Measurements from ENCODE around the gene CNIH4. TPM values are rescaled to one million over a fixed set of nuclear protein-coding genes. Genes with fewer than 3 reads are reported as not detected.
A peak's percentile ranks its signal among the peaks of the same experiment; 100 is the strongest.

CNIH4 gene
- total RNA-seq, 1 donor from 2014 or later: 68.0 TPM

DNA sequence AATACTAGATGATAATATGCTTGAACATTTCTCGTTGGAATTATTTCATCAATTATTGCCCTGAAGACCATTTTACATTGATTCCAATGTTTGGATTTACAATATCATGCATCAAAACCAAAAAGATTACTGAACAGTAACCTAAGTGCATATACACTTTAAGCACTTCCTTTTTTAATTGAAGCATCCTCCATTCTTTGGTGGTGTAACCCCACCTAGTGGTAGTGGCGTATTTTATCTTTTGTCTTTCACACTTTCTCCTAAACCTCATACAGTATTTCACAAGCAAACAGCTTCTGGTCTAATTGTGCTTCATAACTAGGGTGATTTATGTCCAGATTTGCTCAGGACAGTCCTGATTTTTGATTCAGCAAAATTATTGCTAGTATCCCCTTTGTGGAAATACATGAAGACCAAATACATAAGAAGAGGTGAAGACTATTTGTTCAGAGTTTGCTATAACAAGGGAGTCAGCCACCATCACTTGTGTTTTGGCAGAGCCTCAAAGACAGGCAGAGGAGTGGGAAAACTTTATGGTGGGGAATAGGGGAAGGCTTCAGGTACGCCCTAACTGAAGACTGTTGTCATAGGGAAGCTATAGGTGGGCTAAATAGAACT lies 23.3 kb upstream of the CNIH4 start:
- FAIRE-seq (no peak), DNase-seq (ENCODE audit: low read depth) (no peak)
- Mint-ChIP-seq H3K27ac (ENCODE audit: unreplicated experiment) (peak overlapping the region; percentile 22), H3K36me3 (ENCODE audit: low read depth, unreplicated experiment) (no peaks in the 10 kb centered on the region), H3K4me1 (ENCODE audit: low read depth, unreplicated experiment) (peaks cover 8% of the 10 kb centered on the region), H3K27me3 (ENCODE audit: low read depth, unreplicated experiment) (no peaks in the 10 kb centered on the region), H3K9me3 (ENCODE audit: unreplicated experiment) (no peaks in the 10 kb centered on the region), H3K4me3 (ENCODE audit: unreplicated experiment) (no peak overlapping the region)
- H3K4me3 ChIP-seq (ENCODE audit: insufficient read depth, low read depth, low read length): no peak overlapping the region
- H3K9me3 ChIP-seq (ENCODE audit: insufficient read depth, low read depth, low read length): no peaks in the 10 kb centered on the region
- peak overlapping the region; percentile 56 for H3K4me2 ChIP-seq (ENCODE audit: low read length)
- no peak overlapping the region for H2AFZ ChIP-seq (ENCODE audit: low read depth, low read length)
- TF ChIP-seq EZH2 (IDR thresholded peaks at IDR 0.05; ENCODE audit: insufficient read depth, low read length): no peak
- TF ChIP-seq, protein P1, sequence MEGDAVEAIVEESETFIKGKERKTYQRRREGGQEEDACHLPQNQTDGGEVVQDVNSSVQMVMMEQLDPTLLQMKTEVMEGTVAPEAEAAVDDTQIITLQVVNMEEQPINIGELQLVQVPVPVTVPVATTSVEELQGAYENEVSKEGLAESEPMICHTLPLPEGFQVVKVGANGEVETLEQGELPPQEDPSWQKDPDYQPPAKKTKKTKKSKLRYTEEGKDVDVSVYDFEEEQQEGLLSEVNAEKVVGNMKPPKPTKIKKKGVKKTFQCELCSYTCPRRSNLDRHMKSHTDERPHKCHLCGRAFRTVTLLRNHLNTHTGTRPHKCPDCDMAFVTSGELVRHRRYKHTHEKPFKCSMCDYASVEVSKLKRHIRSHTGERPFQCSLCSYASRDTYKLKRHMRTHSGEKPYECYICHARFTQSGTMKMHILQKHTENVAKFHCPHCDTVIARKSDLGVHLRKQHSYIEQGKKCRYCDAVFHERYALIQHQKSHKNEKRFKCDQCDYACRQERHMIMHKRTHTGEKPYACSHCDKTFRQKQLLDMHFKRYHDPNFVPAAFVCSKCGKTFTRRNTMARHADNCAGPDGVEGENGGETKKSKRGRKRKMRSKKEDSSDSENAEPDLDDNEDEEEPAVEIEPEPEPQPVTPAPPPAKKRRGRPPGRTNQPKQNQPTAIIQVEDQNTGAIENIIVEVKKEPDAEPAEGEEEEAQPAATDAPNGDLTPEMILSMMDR (IDR thresholded peaks at IDR 0.05; ENCODE audit: insufficient read depth, low read depth, low read length): peak; percentile 74
- no peaks in the 10 kb centered on the region for H4K20me1 ChIP-seq (ENCODE audit: insufficient read depth, low read length)
- H3K9ac ChIP-seq (ENCODE audit: low read length): peak overlapping the region; percentile 45
- peaks cover 16% of the 10 kb centered on the region for H3K79me2 ChIP-seq (ENCODE audit: insufficient read depth, low read length)
- no peaks in the 10 kb centered on the region for H3K27me3 ChIP-seq (ENCODE audit: insufficient read depth, low read length)
- no peaks in the 10 kb centered on the region for H3K36me3 ChIP-seq (ENCODE audit: insufficient read depth, low read length)
- peak overlapping the region; percentile 18 for H3K27ac ChIP-seq (ENCODE audit: low read depth, low read length)
- H3K4me1 ChIP-seq (ENCODE audit: insufficient read depth, low read length): peaks cover 15% of the 10 kb centered on the region

DNA sequence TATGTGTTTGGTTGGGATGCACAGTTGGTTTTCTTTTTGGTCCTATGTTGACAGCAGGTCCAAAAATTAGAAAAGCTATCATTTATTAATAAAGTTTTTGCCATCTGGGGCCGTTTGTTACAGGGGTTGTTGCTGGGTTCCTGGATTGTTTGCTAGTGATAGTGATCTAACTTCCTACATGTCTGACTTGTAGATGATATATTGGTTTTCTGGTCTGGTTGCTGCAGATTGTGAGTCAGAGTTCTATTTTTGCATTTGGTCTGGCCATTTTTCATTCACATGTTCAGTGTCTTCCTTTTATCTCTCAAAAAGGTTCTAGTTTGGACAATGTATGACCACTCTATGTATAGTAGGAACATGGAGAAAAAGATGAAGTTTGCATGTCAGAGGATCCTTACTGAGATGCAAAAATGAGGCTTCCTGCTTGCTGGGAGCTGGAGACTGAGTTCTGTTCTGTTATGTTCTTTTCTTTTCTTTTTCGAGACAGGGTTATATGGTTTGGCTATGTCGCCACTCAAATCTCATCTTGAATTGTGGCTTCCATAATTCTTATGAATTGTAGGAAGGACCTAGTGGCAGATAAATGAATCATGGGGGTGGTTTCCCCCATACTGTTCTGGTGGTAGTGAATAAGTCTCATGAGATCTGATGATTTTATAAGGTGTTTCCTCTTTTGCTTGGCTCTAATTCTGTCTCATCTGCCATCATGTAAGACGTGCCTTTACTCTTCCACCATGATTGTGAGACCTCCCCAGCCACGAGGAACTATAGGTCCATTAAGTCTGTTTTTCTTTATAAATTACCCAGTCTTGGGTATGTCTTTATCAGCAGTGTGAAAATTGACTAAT lies 22.5 kb upstream of the CNIH4 start:
- H3K79me2 ChIP-seq (ENCODE audit: insufficient read depth, low read length): peaks cover 8% of the 10 kb centered on the region
- H3K4me2 ChIP-seq (ENCODE audit: low read length): peak overlapping the region; percentile 56
- no peak overlapping the region for H2AFZ ChIP-seq (ENCODE audit: low read depth, low read length)
- Mint-ChIP-seq H3K9me3 (ENCODE audit: unreplicated experiment) (no peaks in the 10 kb centered on the region), H3K4me3 (ENCODE audit: unreplicated experiment) (no peak overlapping the region), H3K27ac (ENCODE audit: unreplicated experiment) (peak overlapping the region; percentile 22), H3K36me3 (ENCODE audit: low read depth, unreplicated experiment) (no peaks in the 10 kb centered on the region), H3K27me3 (ENCODE audit: low read depth, unreplicated experiment) (no peaks in the 10 kb centered on the region), H3K4me1 (ENCODE audit: low read depth, unreplicated experiment) (peaks cover 6% of the 10 kb centered on the region)
- TF ChIP-seq, protein P1 (IDR thresholded peaks at IDR 0.05; ENCODE audit: insufficient read depth, low read depth, low read length): no peak
- TF ChIP-seq EZH2 (IDR thresholded peaks at IDR 0.05; ENCODE audit: insufficient read depth, low read length): no peak
- DNase-seq (ENCODE audit: low read depth) (peak; percentile 55), FAIRE-seq (no peak)
- H3K4me3 ChIP-seq (ENCODE audit: insufficient read depth, low read depth, low read length): no peak overlapping the region
- H3K9ac ChIP-seq (ENCODE audit: low read length): peak overlapping the region; percentile 45
- peaks cover 13% of the 10 kb centered on the region for H3K4me1 ChIP-seq (ENCODE audit: insufficient read depth, low read length)
- H3K9me3 ChIP-seq (ENCODE audit: insufficient read depth, low read depth, low read length): no peaks in the 10 kb centered on the region
- peak overlapping the region; percentile 18 for H3K27ac ChIP-seq (ENCODE audit: low read depth, low read length)
- H3K36me3 ChIP-seq (ENCODE audit: insufficient read depth, low read length): no peaks in the 10 kb centered on the region
- H4K20me1 ChIP-seq (ENCODE audit: insufficient read depth, low read length): no peaks in the 10 kb centered on the region
- H3K27me3 ChIP-seq (ENCODE audit: insufficient read depth, low read length): no peaks in the 10 kb centered on the region

All from astrocyte (in vitro differentiated cells and primary cell).